Neutrophil (primary cell): Measurements from ENCODE around the gene KANTR.
"Not testable (repeated sequence)": the region's sequence is repeated elsewhere in the genome, so short reads cannot be mapped to it uniquely, and the experiment has no call there.

ENCODE experiments used
- H3K27ac ChIP-seq: fragments of 200-600 bp; sonication (generic); 2 replicates; pipeline ENCODE4 v1.5.1; 2016; ENCODE audit warnings: mild to moderate bottlenecking, moderate library complexity
- H3K27me3 ChIP-seq: fragments of 200-600 bp; sonication (generic); 2 replicates; pipeline ENCODE4 v1.6.0; 2016; ENCODE audit warnings: mild to moderate bottlenecking
- H3K36me3 ChIP-seq: fragments of 200-600 bp; sonication (generic); 2 replicates; pipeline ENCODE4 v1.5.1; 2017
- H3K4me1 ChIP-seq, 2 experiments: fragments of 200-600 bp in 1 of 2; sonication (generic) in 1 of 2; 1 replicate in 1 of 2; 2 replicates in 1 of 2; pipeline versions ENCODE4 v1.5.1 to v1.6.1; 2013 to 2016; ENCODE audit warnings: low read depth in 1 of 2, low read length in 1 of 2, mild to moderate bottlenecking in 1 of 2, moderate library complexity in 1 of 2; ENCODE audit not compliant: control insufficient read depth in 1 of 2, insufficient read depth in 1 of 2
- H3K4me3 ChIP-seq, 2 experiments: fragments of 200-600 bp in 1 of 2; sonication (generic) in 1 of 2; 1 replicate in 1 of 2; 2 replicates in 1 of 2; pipeline ENCODE4 v1.5.1; 2013 to 2016; ENCODE audit warnings: low read depth in 1 of 2, low read length in 1 of 2, mild to moderate bottlenecking in 1 of 2, moderate library complexity in 1 of 2
- H3K9me3 ChIP-seq: fragments of 200-600 bp; sonication (generic); 2 replicates; pipeline ENCODE4 v1.5.1; 2016
- TF ChIP-seq, protein P1 (sequence below): fragments of 200-600 bp; sonication (generic); IDR thresholded peaks from 2 replicates; pipeline ENCODE4 v1.5.1; 2016; ENCODE audit warnings: antibody characterized with exemption

The KANTR gene

DNA sequence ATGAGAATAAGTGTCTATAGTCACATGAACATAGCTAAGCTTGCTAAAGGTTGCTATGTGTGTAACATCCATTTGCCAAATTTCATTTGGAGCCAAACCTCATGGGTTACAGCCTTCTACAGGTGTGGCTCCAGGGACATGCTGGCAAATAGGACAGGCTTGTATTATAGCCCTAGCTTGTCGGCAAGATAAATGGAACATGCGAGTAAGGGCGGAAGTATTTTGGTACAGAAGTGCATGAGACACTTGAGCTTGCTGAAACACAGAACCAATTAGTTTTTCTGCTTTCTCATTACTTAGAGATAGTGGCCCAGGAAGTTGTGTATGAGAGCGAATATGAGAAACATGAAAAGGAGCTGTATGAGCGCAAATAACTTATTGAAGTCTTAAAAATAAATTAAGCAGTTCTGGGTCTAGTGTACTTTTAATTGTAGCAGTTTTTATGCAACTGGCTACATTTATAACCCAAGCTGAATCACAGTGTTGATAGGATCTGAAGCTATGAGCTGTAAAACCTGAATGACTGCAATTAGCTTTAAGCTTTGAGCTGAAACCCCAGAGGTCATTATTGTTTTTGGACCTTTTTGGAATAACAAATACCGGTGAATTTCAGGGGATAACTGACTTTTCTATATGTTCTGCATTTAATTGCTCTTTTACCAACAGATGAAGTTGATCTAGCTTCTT is 66.5 kb downstream of the KANTR start:
- TF ChIP-seq, protein P1, sequence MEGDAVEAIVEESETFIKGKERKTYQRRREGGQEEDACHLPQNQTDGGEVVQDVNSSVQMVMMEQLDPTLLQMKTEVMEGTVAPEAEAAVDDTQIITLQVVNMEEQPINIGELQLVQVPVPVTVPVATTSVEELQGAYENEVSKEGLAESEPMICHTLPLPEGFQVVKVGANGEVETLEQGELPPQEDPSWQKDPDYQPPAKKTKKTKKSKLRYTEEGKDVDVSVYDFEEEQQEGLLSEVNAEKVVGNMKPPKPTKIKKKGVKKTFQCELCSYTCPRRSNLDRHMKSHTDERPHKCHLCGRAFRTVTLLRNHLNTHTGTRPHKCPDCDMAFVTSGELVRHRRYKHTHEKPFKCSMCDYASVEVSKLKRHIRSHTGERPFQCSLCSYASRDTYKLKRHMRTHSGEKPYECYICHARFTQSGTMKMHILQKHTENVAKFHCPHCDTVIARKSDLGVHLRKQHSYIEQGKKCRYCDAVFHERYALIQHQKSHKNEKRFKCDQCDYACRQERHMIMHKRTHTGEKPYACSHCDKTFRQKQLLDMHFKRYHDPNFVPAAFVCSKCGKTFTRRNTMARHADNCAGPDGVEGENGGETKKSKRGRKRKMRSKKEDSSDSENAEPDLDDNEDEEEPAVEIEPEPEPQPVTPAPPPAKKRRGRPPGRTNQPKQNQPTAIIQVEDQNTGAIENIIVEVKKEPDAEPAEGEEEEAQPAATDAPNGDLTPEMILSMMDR: no peak
- Histone ChIP-seq H3K36me3 (no peaks in the 10 kb centered on the region), H3K27me3 (no peaks in the 10 kb centered on the region), H3K4me1 (no peaks in the 10 kb centered on the region), H3K4me3 (no peak overlapping the region), H3K27ac (no peak overlapping the region), H3K9me3 (no peaks in the 10 kb centered on the region)

GRCh38 chrX:53163436-53163835 is 69.5 kb downstream of the KANTR start:
- no peak overlapping the region for H3K4me3 ChIP-seq
- no peaks in the 10 kb centered on the region for H3K27me3 ChIP-seq
- no peaks in the 10 kb centered on the region for H3K4me1 ChIP-seq
- H3K27ac ChIP-seq: no peak overlapping the region
- no peaks in the 10 kb centered on the region for H3K9me3 ChIP-seq
- no peaks in the 10 kb centered on the region for H3K36me3 ChIP-seq
- TF ChIP-seq, protein P1: no peak

- H3K4me1 ChIP-seq, H3K9me3 ChIP-seq: not testable (repeated sequence)
Observed at GRCh38 chrX:53164566-53164965, 70.6 kb downstream of the KANTR start.

GRCh38 chrX:53166103-53166502 is 72.2 kb downstream of the KANTR start:
- no peaks in the 10 kb centered on the region for H3K27me3 ChIP-seq
- H3K4me1 ChIP-seq: no peaks in the 10 kb centered on the region
- H3K27ac ChIP-seq: no peak overlapping the region
- H3K4me3 ChIP-seq: no peak overlapping the region
- TF ChIP-seq, protein P1: no peak
- H3K36me3 ChIP-seq: no peaks in the 10 kb centered on the region
- no peaks in the 10 kb centered on the region for H3K9me3 ChIP-seq

More at GRCh38 chrX:53164566-53164965, 70.6 kb downstream of the KANTR start:
- not testable (repeated sequence) for H3K27me3 ChIP-seq, H3K36me3 ChIP-seq, H3K27ac ChIP-seq, H3K4me3 ChIP-seq

DNA sequence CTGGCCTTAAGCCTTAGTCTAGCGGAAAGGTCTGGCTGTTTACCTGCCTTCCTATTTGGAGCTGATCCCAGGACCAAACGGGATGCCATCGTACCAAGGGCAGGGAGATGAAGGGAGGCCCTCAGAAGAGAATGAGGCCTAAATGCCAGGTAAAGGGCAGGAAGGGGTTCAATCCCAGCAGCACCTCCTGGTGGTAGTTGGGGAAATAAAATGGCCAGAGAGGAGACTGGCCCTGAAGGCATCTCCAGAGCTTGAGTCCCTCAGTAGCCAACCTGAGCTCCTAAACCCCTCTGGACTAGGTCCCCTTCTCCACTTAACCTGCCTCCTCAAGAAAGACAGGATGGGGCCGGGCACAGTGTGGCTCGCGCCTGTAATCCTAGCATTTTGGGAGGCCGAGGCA is 77.4 kb downstream of the KANTR start:
- Histone ChIP-seq H3K4me1 (no peaks in the 10 kb centered on the region), H3K27ac (no peak overlapping the region), H3K36me3 (no peaks in the 10 kb centered on the region), H3K27me3 (no peaks in the 10 kb centered on the region), H3K9me3 (no peaks in the 10 kb centered on the region), H3K4me3 (no peak overlapping the region)
- TF ChIP-seq, protein P1: no peak
